T follicular helper cell (primary cell): ENCODE measurements around the gene MAK.
A peak's percentile ranks its signal among the peaks of the same experiment; 100 is the strongest.
"Not testable (repeated sequence)": the region's sequence is repeated elsewhere in the genome, so short reads cannot be mapped to it uniquely, and the experiment has no call there.

Experiments
- DNase-seq: peaks from one replicate; pipeline ENCODE4 v3.0.0-alpha.2; 2020; ENCODE audit warnings: low read depth
- total RNA-seq, 2 experiments: gene quantifications; one replicate each; lab custom pipeline; 2026; lab: John Stamatoyannopoulos, UW

Gene MAK, protein sequence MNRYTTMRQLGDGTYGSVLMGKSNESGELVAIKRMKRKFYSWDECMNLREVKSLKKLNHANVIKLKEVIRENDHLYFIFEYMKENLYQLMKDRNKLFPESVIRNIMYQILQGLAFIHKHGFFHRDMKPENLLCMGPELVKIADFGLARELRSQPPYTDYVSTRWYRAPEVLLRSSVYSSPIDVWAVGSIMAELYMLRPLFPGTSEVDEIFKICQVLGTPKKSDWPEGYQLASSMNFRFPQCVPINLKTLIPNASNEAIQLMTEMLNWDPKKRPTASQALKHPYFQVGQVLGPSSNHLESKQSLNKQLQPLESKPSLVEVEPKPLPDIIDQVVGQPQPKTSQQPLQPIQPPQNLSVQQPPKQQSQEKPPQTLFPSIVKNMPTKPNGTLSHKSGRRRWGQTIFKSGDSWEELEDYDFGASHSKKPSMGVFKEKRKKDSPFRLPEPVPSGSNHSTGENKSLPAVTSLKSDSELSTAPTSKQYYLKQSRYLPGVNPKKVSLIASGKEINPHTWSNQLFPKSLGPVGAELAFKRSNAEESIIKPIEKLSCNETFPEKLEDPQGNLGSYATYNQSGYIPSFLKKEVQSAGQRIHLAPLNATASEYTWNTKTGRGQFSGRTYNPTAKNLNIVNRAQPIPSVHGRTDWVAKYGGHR
- 0.30 to 1.8 reads per million in 2 experiments for total RNA-seq

DNA sequence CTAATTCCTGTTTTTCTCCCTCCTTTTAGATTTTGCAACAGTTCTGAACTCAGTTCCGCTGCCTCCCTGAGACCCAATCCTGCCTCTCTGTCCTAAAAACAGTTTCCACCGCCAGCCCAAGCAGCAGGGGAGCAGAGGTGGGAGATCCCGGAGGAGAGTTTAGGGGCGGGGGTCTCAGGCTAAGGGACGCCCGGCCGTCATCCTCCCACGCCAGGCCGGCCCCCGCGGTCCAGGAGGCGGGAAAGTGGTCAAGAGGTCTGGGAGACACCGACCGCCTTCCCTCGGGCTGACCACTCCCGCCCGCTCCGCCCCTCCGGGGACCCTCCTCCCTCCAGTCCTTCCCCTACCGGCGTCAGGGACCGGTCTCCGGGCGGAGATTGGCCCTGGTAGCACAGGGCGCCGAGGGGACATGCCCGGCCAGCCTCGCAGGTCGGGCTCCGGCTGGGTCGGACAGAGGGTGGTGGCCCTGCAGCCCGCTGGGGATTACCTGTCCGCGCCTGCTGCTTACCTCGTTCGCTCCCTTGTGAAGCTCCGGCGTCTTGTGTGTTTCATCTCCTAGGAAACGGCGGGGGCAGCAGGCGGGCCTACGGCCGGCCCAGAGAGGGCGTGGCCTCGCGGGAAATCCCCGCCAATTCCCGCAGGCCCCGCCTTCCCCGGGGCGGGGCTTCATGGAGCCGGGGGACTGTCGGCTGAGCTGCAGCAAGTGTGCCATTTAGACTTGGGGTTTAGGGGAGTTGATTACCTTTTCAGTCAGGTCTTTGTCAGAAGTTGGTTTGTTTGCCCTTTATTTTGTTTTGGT, at the start of gene MAK:
MAK (minus strand) TSS at position 545 of the 799 bp plus-strand sequence. CDS start 7,891 bp downstream, outside the sequence.
- peak; percentile 79 for DNase-seq

DNA sequence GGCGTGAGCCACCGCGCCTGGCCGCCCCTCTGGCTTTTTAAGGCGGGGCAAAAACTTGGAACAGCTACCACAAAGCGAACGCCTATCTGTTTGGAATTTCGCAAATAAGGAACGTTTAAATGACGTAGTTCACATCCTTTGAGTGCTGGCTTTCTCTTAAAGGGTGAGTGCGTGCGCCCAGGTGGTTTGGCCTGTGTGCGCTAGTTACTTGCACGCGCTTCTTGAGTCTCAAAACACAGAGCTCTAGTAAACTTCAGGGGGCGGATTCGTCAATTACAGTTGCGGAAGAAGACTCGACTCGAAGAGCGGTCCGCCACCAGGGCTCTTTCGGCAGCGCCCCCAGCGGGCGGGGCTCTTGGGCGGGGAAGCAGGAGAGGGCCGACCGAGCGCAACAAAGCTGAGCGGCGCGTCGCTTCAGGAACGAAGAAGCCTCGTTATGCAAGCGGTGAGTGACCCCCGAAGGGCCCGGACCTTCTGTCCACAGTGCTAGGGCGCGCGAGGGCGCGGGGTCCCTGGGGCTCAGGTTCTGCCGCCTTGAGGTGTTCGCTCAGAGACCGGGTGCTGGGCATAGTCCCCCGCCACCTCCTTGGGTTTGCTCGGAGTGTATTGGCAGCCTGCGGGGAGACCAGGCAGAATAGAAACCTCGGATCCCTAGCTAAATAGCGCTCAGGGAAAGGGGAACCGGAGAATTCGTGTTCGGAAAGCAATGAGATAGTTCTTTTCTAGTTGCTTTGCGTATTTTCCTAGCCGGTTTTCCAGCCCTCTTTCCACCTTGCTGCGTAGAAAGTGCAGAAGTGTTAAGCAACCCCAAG, 48.6 kb upstream of the MAK start, which contains the start of gene SYCP2L:
SYCP2L (plus strand) TSS at position 362 of the 812 bp plus-strand sequence; CDS start at position 437, 75 bp downstream.
- peak; percentile 7 for DNase-seq

DNA sequence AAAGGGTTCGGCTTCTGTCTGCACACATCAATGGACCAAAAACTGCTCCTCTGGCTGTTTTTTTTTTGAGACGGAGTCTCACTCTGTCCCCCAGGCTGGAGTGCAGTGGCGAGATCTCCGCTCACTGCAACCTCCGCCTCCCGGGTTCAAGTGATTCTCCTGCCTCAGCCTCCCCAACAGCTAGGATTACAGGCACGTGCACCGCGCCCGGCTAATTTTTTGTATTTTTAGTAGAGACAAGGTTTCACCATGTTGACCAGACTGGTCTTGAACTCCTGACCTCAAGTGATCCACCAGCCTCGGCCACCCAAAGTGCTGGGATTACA, 48.0 kb upstream of the MAK start:
- DNase-seq = not testable (repeated sequence)

DNA sequence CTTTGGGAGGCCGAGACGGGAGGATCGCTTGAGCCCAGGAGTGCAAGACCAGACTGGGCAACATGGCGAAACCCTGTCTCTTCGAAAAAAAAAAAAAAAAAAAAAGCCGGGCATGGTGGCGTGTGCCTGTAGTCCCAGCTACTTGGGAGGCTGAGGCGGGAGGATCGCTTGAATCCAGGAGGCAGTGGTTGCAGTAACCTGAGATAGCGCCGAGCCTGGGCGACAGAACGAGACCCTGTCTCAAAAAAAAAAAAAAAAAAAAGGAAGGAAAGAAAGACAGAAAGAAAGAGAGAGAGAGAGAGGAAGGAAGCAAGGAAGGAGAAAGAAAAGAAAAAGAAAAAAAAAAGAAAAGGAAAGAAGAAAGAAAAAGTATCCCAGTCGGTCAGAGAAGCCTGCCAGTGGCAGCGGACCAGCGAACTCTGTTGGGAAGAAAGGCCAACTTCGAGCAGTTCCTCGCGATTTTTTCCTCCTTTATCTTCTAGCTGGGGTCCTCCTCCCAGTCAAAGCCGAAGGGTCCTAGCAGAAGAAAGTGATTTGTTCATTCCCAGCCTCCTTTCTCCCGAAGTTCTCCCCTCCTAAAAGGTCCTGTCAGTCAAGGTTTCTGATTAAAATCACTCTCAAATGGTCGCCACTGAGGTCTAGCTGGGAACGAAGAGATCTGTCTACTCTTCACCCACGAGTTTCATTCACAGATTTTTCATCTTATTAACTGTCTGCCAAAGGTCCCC, 46.1 kb upstream of the MAK start:
- no peak for DNase-seq

DNA sequence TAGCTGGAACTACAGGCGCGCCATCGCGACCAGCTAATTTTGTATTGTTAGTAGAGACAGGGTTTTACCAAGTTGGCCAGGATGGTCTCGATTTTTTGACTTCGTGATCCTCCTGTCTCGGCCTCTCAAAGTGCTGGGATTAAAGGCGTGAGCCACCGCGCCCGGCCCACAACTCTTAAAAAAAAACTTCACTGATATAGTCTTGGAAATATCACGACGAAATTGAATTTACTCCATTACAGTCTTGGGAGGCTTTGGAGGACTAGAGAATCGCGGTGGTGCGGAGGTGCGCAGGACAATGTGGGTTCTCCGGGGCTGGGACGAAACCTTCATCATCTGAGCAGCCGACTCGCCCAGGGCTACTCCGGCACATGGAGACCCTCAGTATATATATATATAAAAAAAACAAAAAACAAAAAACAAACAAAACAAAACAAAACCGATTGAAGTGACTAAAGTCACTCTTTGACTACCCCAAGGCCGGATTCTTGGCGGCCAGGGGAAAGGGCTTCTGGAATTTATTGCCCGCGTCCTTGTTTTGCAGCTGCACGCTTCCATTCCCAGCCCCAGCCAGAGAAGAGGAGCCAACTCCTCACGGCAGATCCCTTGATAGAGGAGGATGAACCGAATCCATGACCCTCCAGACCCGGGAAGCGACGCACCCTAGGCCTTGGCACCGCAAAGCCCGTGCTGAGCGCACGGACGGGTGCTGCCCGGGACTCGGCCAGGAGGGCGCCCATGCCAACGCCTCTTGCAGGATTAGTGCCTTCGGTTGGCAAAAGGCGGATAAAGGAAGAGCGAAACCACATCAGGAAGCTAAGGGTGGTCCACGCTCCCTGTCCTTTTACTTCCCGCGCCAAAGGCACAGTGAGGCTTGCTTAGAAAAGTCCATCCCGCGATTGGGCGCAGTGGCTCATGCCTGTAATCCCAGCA, 45.2 kb upstream of the MAK start:
- no peak for DNase-seq

DNA sequence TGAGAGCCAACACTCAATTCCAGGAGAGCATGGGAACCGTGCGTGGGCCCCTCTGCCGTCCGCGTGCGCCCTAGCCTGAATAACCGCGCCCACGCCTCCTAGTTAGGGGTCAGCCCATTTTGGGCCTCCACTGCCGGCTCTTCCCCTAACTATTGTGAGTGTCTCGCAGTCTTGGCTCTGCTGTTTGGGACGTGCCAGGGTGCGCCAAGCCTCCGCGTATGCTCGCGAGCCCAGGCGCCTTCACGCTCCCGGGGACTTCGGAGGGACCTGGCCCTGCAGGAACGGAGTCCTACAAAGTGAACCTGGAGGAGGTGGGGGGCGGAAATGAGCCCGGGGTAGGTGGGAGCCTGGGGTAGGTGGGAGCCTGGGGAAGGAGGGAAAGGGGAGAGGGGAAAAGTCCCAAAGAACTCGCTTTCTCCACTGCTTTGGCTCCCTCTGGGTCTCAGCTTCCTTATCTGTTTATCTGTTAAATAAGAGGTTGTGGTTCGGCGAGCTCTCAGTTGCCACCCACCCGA, 44.4 kb upstream of the MAK start:
- no peak for DNase-seq

DNA sequence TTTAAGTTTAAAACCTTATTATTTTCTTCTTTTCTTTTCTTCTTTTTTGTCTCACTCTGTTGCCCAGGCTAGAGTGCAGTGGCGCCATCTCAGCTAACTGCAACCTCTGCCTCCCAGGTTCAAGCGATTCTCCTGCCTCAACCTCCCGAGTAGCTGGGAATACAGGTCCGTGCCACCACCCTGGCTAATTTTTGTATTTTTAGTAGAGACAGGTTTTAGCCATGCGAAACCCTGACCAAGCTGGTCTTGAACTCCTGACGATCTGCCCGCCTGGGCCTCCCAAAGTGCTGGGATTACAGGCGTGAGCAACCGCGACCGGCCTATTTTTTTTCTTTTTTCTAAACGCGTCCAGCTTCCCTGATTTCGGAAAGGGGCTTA, 43.9 kb upstream of the MAK start:
- DNase-seq = not testable (repeated sequence)

DNA sequence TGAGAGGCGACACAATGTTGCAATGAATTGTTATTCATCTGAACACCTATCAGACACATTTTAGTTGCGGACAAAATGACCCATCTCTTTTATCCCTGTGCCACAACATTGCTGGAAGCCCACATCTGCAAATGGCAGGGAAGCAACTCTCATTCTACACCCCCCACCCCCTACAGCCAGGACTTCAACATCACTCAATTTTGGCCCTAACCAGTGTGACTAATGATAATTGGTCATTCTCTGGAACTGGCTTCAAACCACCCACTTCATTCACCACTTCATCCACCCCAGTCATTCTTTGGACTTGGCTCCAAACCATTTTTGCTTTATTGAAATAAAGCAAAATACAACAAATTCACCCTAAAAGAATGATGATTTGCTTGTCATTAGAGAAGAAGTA, 42.0 kb upstream of the MAK start:
- DNase-seq = no peak

DNA sequence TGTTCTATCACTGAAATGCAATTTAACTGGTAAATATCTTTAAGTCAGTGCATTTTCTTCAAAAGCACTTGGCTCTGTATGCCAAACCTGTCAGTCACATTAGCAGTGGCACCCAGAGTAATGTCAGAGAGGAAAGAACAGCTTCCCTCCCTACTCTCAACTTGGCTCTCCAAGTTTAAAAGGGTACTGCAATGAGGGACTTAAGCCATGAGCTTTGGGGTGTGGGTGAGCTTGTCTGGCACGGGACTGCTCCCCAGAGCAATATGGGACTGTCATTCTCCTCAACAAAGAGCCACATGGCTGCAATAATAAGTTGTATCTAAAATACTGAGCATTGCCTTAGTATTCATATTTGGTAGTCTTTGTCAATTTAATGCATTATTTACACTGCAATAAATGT, 39.5 kb upstream of the MAK start:
- no peak for DNase-seq

DNA sequence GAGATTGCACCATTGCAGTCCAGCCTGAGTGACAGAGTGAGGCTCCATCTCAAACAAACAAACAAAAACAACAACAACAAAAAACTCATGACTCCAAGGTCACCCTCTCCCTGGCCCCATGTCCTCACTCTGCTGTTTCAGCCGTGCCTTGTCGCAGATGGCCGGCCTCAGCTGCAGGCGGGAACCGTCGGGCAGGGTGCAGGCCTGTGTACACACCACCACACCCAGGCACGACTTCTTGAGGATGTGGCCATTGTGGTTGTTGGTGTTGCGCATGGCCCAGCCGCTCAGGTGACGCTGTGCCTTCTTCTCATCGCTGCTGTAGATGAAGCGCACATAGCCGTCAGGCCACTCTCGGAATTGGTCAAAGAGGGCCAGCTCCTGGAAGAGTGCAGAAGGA, 38.7 kb upstream of the MAK start:
- DNase-seq = no peak

DNA sequence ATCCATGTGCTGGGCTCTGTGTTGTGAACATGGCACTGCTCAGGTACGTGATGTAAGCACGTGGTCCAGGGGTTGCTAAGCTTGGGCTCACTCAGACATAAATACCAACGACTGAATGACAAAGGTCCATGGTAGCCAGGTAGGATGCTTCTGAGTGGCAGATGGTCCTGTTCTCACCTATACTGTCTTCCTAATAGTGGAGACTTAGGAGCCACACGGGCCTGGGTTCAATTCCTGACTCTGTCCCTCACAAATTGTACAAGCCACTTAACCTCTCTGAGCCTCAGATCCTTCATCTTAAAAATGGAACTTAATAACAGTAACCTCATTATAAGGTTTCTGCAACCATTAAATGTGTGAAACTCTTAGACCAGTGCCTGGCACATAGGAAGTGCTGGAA, 36.7 kb upstream of the MAK start:
- DNase-seq = no peak

DNA sequence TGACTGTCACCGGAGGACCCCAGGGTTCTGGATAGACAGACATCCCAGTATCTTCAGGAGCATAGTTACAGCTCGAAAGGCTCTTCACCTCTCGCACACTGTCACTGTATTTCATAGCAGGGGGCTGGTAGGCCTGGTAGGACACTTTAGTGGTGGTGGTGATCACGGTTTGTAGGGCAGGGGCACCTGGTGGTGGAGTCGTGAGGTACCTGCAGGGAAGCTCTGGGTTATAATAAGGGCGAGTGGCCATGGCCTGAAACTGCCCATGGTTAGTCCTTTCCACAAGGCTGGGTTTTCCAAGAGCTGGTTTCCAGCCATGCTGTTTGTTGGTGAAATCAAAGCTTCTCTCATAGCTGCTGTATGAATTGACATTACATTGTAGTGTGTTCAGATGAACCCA, 35.9 kb upstream of the MAK start:
- no peak for DNase-seq

DNA sequence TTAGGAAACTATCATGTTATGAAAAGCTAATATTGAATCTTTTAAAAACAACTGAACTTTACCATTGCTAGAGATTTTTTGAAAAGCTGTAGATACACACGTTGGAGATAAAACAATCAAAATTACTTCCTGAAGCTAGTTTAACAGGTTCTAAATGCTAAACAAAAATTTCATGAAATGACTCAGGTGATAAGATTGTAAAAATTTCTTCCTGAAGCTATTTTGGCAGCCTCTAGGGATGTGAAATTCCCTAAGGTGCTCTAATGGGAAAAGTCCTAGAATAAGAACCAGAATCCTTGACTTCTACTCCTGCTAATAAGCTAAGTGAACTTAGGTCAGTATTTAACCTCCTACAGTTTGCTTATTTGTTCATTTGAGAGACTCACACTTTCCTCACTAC, 35.0 kb upstream of the MAK start:
- no peak for DNase-seq

DNA sequence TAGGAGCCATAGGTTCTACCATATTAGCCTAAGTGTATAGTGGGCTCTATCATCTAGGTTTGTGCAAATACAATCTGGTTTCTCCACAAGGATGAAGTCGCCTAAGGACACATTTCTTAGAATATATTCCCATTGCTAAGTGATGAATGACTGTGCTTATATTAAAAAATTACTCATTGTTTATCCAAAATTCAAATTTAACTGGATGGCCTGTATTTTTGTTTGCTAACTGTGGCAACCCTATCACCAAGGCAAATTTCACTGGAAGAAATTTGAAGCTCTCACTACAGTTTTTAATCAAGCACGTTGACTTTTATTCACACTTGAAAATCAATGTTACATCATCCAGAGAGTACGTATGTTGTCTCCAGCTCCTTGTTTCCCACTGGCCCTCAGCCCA, 29.6 kb upstream of the MAK start:
- DNase-seq = no peak

DNA sequence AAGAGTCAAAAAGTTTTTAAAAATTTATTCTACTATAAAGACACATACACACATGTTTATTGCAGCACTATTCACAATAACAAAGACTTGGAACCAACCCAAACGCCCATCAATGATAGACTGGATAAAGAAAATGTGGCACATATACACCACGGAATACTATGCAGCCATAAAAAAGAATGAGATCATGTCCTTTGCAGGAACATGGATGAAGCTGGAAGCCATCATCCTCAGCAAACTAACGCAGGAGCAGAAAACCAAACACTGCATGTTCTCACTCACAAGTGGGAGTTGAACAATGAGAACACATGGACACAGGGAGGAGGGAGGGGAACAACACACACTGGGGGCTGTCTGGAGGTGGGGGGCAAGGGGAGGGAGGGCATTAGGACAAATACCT, 28.4 kb upstream of the MAK start:
- DNase-seq = not testable (repeated sequence)

DNA sequence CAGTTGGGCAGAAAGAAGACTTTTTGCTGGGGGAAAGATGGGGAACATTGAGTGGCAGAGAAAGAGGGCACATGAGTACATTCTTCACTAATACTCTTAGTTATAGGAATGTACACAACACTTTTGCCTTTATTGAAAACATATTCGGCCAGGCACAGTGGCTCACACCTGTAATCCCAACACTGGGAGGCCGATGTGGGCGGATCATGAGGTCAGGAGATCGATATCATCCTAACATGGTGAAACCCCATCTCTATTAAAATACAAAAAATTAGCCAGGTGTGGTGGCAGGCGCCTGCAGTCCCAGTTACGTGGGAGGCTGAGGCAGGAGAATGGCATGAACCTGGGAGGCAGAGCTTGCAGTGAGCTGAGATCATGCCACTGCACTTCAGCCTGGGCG, 24.7 kb upstream of the MAK start:
- not testable (repeated sequence) for DNase-seq

DNA sequence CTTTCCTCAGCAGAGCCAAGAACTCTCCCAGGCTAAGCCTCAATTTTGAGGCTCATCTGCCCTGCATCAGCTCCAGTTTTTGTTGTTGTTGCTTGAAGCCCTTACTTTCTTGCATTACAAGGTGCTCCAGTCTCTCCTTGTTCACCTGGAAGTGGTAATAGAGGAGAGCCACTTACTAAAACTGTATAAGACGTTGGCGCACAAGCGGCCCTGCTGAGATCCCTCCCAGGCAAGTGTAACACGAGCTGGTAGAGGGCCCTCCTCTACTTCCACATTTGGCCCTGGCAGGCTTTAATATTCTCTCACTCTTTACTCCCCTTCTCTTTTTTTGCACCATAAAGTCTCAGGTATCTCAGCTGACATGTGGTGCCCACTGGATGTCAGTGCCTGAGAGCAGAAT, 24.0 kb upstream of the MAK start:
- DNase-seq = no peak

DNA sequence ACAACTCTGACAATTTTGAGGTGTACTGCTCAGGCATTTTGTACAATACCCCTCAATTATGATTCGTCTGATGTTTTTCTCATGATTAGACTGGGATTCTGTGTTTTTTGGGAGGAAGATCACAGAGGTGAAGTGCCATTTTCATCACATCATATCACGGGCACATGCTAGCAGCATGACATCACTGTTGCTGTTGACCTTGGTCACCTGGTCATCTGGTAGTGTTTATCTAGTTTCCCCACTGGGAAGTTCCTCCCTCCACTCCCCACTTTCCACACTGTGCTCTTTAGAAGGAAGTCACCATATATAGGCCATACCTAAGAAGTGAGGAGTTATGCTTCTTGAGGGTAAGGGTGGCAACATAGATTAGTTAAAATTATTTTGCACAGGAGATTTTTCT, 22.7 kb upstream of the MAK start:
- no peak for DNase-seq

DNA sequence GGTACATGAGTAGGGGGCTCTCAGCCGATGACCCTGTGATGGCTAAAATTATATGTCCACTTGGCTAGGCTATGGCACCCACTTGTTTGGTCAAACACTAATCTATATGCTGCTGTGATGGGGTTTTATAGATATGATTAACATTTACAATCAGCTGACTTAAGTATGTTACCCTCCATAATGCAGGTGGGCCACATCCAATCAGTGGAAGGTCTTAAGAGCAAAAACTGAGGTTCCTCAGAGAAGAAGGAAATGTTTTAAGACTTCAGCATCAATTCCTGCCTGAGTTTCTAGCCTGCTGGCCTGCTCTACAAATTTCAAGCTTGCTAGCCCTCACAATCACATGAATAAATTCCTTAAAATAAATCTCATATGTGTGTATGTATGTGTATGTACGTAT, 18.9 kb upstream of the MAK start:
- DNase-seq = no peak
